Measurements from ENCODE around the gene TNFRSF25.

The TNFRSF25 gene, protein sequence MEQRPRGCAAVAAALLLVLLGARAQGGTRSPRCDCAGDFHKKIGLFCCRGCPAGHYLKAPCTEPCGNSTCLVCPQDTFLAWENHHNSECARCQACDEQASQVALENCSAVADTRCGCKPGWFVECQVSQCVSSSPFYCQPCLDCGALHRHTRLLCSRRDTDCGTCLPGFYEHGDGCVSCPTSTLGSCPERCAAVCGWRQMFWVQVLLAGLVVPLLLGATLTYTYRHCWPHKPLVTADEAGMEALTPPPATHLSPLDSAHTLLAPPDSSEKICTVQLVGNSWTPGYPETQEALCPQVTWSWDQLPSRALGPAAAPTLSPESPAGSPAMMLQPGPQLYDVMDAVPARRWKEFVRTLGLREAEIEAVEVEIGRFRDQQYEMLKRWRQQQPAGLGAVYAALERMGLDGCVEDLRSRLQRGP

DNA sequence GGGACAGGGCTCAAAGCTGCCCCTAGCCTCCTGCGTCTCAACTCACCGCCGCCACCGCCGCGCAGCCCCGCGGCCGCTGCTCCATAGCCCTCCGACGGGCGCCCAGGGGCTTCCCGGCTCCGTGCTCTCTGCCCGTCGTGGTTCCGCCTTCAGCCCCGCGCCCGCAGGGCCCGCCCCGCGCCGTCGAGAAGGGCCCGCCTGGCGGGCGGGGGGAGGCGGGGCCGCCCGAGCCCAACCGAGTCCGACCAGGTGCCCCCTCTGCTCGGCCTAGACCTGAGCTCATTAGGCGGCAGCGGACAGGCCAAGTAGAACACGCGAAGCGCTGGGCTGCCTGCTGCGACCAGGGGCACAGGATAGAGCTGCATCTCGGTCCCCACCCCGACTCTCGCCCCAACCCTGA lies at the start of gene TNFRSF25:
Gene TNFRSF25, minus strand, starts transcription at position 151 of the 400 bp plus-strand sequence. Its CDS starts 66 bp downstream, at position 85.
- DNase-seq: no peak

DNA sequence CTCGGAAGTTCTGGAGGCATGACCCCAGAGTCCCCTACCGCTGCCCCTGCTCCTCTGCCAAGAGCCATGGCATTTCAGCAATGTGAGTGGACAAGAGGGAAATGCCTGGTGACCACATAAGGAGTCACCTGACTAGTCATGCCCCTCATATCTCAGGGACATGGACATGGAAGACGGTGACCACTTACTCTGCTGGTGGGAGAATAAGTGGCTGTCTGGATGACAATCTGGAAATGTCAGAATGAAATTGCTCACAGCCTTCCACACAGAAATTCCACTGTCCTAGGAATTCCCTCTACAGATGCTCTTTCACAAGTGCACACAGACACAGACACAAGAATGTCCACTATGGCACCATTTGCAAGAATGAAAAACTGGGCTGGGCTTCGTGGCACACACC lies 49.8 kb upstream of the TNFRSF25 start:
- DNase-seq: no peak

DNA sequence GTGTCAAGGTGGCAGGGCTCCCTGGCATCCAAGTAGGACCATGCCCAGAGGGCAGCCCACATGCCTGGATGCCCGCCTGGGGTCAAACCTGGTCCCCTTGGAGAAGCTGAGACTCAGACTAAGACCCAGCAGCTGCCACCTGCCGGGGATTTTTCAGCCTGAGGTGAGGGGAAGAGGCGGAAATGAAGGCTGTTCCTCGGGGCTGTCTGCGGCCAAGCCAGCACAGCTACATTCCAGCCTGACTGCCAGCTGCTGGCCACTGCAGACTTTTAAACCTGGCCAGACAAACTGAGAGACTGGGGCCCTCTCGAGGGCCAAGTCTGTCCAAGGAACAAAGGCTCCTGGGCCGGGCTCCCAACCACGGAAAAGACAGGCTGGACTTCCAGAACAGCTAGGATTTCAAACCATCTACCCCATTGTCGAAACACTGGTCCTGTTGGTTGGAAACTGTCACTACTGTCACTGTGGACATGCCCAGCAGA lies 47.4 kb upstream of the TNFRSF25 start:
- no peak for DNase-seq

DNA sequence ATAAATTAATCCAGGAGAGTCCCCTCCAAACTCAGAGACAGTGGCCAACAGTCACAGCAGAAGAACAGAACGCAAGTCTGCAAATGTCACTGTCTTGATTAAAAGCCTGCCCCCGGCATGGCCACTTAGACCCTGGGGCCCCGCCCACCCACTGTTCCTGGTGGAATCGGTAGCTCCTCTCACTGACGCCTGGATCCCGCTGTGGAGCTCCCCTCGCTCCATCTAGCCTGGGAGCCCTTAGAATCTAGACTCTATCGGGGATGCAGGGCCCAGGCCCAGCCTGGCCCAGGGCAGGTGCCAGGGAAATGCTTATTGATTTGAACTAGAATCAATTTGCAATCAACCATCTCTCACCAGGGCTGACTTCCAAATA lies 46.9 kb upstream of the TNFRSF25 start:
- no peak for DNase-seq

DNA sequence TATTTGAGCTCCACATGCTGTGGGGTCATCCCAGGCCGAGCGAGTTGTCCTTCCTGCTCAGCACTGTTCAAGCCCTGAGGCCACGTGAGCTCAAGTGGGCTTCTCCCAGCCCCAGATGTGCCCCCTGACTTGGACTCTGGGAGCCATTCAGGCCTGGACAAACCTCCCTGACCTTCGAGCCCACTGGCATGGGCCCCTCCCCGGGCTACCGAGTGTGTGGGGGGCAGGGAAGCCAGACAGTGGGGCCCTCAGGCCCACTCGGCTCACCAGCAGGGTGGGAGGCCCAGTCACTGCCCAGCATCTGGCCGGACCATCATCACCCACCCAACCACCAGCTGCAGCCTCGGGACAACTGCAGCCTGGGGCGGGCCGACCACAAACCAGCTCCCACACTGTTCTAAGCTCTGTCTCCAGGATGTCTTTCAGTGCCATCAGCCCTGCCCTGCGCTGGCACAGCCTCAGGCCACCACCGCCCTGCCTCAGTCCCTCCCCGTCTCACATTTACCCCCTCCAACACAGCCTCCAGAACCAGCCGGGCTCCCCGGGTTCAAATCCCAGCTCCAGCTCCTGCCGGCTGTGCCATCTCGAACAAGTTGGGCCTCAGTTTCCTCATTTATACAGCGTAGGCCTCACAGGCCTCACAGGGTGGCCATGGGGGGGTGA lies 46.4 kb upstream of the TNFRSF25 start:
- no peak for DNase-seq

DNA sequence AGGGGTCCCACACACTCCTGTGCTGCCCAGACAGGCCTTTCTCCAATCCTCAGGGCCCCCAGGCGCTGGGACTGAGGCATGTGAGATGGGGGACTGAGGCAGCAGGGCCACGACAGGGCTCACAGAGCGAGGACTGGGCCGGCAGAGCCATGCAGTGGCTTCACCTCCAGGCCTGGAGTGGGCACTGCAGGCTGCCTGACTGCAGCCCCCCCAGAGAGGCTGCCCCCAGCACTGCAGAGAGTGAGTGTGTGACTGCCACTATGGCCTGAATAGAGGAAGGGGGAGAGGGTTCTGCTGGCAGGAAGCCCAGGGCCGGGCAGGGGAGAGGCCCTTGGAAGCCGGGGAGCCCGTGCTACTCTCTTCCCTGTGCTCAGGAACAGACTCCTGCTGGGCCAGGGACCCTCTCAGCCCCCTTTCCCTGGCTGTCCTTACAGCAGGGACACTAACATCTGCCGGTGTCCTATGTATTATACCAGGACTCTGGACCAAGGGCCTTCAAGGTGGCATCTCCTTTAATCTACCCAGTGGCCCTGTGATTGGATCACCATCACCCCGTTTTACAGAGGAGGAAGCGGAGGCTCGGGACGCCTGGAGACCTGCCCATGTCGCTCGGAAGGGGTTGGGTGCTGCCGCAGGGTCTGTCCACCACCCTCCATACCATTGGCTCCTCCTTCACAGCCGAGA lies 45.7 kb upstream of the TNFRSF25 start:
- no peak for DNase-seq

DNA sequence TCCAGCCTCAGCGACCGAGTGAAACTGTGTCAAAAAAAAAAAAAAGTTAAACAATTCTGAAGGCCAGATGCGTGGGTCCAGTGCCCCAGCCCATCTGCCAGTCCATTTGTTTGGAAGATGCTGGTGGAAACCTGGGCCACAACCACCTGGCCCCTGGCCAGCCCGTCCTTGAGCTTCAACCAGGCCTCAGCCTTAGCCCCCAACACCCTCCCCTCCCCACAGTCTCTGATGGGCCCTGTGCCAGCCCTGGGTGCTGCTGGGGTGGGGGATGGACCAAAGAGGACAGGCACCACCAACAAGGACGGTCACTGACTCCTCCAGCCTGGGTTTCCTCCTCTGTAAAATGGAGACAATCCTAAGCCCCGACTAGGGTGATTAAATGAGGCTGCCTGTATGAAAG lies 45.1 kb upstream of the TNFRSF25 start:
- no peak for DNase-seq

DNA sequence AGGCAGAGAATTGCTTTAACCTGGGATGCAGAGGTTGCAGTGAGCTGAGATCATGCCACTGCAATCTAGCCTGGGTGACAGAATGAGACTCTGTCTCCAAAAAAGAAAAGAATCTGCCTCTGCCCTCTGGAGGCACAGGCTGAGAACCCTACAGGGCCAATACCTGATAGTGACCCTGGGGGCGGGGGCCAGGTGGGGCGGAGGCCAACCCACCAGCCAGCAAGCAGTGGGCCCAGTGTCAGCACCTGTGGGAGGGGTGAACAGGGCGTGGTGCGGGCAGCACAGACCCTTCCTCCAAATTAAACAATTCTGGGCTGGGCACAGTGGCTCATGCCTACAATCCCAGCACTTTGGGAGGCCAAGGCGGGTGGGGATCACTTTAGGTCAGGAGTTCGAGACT lies 44.5 kb upstream of the TNFRSF25 start:
- DNase-seq: no peak

DNA sequence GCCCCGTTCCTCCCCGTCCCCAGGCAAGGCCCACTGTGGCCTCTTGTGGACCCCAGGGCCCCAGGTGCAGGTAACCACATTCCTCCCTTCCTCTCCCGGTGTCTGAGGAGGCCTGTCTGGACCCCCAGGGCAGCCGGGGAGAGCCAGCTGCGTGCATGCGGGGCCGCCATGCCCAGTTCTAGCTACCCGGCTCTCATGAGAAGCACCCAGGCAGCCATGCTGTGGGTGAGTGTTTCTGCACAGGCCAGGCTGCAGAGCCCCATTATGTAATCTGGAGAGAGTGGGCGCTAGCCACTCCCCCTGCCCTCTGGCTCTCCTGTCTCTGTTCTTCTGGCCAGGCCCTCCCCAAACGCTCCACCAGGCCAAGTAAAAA lies 43.9 kb upstream of the TNFRSF25 start:
- DNase-seq: no peak

DNA sequence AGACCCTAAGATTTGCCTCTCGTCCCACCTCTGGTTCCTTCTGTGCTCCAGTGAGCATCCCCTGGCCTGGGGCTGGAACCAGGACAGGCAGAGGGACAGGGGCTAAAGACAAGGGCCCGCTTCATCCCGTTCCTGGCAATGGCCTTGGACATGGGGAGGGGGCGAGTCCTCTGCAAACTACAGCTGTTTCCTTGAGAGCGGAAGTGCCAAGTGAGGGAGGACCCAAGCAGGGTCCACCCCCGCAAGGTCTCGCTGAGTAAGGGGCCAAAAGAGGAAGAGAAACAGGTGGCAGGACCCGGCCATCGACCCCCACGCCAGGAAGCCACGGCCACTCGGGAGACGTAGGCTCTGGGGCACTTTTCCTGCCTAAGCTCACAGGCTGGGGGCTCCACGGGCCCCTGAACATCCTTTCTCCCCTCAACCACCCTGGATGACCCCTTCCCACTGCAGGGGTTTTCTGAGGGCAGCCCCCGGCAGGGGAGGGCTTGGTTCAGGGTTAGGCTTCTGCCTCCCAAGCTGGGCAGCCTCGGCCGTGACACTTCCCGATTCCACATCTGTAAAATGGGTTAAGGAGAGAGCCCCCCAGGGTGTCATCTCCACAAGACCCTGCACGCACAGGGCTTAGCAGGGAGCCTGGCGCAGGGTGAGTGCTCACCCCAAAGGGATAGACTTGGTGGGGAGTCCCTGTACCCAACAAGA lies 43.4 kb upstream of the TNFRSF25 start:
- no peak for DNase-seq

DNA sequence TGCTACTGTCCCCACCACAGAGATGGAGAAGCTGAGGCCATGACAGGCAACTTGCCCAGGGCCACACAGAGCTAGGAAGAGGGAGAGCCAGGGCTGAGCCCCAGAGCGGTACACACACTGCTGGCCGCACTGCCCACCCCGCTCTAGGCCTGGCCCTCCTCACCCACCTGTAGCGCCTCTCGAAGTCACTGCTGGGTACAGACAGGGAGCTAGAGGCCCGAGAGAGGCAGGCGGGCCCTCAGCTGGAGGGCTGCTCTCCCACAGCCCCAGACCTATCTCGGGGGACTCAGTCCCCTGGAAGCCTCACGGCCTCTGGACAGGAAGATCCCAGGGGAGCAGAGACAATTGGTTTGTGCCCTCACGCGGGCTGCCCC lies 42.8 kb upstream of the TNFRSF25 start:
- DNase-seq: no peak

DNA sequence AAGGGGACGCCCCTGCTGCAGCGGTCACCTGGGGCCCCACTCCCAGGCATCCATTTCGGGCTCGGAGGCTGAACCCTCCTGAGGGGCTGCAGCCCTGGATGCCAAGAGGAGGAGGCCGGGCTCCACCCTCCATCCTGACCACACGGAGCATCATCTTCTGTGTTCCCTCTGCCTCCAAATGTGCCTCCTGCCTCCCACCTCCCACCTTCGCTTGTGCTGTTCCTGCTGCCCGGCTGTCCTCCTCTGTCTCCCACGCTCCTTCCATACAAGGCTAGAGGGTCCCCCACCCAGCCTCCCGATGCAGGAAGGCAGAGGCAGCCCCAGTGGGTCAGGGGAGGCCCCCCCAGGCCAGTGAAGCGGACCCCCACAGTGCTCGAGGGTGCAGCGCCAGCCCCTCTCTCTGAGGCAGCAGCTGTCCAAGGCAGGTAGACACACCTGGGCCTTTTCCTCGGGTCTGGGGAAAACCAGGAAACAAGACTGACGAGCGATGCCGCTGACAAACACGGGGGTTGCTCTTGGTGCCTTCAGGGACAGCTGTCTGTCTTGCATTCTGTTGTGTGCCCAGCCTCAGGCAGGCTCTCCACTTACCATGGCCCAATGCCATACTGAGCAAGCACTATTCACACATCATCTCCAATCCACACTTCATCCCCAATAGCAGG lies 42.3 kb upstream of the TNFRSF25 start:
- DNase-seq: no peak

DNA sequence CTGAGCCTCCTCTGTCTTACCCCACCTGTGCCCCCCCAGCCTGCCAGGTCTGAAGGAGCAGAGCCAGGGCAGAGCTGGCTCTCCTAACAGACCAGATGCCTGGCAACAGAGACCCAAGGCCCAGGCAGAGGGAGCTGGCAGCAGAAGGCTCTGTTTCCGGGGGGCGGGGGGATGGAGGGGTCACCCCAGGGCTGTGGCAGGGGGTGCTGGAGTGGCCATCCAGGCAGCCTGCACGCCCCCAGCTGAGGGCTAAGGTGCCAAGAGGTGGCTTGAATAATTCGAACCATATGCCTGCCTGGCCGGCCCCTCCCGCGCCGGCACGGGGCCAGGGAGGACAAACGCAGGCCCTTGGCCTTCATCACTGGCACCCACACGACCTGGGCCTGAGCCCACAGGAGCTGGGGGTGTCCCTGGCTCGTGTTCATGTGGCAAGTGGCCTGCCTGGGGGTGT lies 41.5 kb upstream of the TNFRSF25 start:
- no peak for DNase-seq

DNA sequence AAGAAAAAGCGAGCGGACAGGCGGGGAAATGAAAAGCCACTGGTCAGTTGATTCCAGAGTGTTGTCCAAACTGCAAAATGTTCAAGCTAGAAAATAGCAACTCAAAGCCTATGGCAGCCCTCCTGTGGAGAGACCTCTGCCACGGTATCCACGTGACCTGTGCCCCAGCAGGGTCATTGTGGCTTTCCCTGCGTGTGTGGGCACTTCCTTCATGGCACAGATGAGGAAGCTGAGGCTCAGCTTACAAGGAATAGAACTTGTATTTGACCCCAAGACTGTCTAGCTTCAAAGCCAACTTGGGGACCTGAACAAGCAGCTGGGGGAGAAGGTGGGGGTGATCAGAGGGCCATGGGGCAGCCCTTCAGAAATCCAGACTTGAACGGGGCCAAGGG lies 41.1 kb upstream of the TNFRSF25 start:
- no peak for DNase-seq

DNA sequence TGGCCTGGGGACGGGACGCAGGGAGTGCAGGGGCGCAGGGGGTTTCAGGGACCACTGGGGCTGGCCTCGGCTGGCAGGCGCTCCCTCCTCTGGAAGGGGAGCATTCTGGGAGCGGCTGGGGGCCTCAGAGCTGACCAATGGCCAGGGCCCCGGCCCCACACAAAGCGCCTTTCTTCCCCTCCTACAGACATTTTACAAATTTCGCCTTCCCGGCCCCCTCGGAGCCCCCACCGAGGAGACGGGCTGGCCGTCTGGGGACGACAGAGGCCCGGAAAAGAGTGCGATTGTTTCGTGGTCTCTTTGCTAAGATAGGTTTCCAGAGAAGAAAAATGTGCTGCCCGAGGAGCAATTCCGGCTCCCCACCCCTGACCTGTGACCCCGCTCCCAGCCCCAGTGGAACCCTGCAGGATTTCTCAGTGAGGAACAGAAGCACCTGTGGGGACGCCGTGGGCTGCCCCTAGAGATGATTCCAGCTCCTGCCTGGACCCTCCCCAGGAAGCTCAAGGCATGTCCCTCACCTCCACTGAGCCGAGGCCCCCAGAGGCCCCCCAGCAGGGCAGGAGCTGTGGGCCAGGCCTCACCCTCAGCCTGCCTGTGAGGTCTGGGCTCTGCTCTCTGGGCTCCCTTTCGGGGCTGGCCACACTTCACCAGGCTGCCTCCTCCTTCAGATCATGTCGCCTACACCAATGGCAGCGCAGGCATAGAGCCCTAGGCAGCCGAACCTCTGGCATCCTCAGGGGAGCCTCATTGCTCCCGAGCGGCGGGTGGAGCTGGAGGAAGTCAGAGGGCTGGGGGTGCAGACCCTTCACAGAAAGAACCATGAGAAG lies 40.5 kb upstream of the TNFRSF25 start:
- DNase-seq: no peak

DNA sequence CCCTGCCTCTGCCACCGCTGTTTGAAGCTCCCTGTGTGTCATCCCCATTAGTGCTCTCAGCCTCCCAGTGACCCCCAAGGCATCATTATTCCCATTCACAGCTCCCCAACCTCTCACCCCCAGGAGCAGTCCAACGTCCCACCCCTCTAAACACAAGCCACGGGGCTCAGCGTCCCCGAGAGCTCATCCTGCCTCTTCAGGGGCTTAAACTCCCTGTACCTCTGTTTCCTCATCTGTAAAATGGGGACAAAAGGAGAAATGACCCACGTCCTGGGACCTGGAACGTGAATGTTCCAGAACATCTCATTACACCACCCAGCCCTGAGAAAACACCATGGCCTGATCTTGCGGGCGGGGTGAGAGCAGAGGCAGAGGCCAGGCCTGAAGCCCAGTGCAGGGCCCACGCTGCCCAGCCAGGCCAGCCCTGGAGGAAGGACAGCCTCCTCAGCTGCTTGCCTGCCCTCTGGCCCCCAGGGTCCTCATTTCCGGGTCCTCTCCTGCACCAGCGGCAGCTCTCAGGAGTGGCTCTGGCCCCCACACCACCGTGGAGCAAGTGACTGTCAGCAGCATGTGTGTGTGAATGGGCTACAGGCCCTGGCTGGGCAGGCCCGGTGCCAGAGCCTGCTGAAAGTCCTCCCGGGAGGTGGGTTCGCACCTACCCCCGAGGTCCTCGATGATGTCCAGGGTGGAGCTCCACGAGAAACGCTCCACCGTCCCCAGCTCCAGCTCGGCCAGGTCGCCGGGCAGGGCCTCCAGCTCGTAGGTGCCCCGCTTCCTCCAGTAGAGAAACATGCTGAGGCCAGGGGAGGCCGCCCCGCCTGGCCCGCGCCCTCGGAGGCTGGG lies 39.6 kb upstream of the TNFRSF25 start:
- DNase-seq: no peak

DNA sequence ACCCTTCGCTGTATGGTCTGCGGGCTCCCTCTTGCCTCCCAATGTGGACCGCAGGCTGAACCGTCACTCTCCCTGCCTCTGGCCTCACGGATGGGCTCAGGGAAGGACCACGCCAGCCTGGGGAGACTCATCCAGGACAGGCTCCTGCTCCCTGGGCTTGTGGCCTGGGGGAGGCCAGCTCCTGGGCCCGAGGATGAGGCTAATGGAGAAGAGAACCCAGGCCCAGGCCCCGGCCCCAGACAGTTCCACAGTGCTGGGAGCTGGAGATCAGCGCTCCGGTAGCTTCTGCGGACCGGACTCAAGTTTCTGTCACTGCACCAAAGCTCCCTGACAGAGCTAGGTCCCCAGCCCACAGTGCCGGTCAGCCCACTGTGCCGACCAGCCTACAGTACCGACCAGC lies 38.9 kb upstream of the TNFRSF25 start:
- DNase-seq: no peak

DNA sequence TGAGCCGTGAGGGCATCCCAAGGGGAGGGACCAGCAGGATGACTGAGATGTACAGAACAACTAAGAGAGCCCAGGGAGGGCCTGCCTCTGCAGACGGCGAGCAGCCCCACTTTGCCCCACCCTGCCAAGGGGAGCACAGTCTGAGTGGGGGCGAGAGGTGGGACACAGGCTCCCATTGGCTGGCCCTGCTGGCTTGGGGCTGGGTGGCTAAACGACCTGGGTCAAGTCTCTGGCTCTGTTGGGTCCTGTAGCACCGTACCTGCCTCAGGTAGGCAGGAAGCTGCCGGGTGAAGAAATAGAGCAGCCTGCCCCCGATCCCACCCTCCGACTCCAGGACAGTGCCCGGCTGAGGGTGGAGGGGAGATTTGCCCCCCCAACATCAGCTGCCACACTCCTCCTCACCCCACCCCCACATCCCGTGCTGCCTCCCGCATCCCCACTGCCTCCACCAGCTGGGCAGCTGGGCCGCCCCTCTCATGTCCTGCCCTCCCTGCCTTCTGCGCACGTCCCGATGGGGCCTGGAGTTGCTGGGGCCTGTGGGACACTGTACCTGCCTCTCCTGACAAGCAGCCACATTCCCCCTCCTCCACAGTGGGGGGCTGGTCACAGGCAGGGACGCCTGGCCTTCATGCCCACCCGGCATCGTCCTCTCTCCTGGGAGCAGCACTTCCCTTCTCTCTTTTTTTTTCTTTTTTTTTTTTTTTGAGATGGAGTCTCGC lies 38.1 kb upstream of the TNFRSF25 start:
- no peak for DNase-seq

DNA sequence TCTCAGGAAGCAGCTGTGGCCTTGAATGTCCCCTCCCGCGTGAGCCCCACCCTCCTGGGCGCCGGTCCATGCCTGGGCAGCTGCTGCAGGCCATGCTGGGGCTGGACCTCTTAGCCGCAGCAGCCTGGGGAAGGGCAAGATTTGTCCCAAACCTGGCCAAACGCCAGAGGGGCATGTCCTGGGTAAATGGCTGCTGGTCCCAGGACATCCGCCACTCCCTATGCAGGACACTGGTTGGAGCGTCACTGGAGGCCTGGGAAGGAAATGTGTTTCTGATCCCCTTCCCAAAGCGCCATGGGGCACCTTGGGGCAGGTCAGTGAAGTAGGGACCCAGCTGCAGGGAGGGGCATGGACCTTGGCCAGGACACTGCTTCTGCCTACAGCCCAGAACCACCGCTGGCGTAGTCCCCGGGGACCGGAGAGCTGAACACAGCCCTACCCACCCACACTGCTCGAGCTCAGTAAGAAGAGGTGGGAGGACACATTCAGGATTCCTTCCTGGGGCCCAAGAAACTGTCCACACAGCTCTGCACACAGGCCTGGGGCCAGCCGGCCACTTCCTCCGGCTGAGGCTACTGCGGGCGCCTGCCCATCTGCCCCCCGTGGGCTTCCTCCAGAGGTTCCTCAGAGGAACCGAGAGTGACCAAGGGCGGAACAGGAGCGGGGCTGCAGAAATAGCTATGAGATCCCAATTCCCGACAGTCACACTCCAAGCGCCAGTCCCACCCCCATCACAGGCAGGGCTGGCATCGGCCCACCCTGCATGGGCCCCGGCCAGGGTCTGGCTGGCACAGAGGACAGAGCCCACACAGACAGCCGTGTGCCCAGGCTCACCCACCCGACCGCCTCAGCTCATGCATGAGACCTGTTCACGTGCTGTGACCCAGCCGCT lies 36.3 kb upstream of the TNFRSF25 start:
- DNase-seq: no peak
